Measurements from ENCODE around the gene SCPEP1. TPM values are rescaled to one million over a fixed set of nuclear protein-coding genes. Genes with fewer than 3 reads are reported as not detected.

SCPEP1 gene
- total RNA-seq, 2 experiments from 2014 or later: 16.0 to 16.2 TPM

Other genes with a start within 250 kb of the SCPEP1 start
- 1 to 10 TPM; 1.5 TPM for gene C17orf67, start 144.2 kb upstream of the SCPEP1 start, total RNA-seq
- gene DGKE, start 144.0 kb upstream of the SCPEP1 start, total RNA-seq: 10 to 100 TPM; 25.8 to 27.1 TPM
- 100 to 1,000 TPM; 109 to 115 TPM for gene TRIM25, start 64.1 kb upstream of the SCPEP1 start, total RNA-seq
- gene COIL, start 17.1 kb upstream of the SCPEP1 start, total RNA-seq: 10 to 100 TPM; 21.6 to 22.4 TPM
- 10 to 100 TPM; 39.5 to 43.2 TPM for gene AKAP1, start 107.1 kb downstream of the SCPEP1 start, total RNA-seq